DMS153 treated with DMSO at 0.1 percent for 48 hours (cell line): ENCODE data around the gene CNTF.

ENCODE experiments used
- DNase-seq: peaks from one replicate; lab custom pipeline; 2025; ENCODE audit not compliant: unreplicated experiment; lab: John Stamatoyannopoulos, UW

CNTF gene

GRCh38 chr11:58641803-58642581 is 19.5 kb downstream of the CNTF start:
- DNase-seq, result no peak

DNA sequence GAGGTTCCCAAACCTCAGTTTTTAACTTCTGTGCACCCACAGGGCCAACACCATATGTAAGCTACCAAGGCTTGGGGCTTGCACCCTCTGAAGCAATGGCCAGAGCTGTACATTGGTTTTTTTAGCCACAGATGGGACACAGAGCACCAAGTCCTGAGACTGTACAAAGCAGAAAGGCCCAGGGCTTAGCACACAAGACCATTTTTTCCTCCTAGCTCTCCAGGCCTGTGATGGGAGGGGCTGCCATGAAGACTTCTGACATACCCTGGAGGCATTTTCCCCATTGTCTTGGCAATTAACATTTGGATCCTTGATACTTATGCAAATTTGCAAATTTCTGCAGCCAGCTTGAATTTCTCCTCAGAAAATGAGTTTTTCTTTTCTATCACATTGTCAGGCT is 23.4 kb downstream of the CNTF start:
- DNase-seq, result no peak

DNA sequence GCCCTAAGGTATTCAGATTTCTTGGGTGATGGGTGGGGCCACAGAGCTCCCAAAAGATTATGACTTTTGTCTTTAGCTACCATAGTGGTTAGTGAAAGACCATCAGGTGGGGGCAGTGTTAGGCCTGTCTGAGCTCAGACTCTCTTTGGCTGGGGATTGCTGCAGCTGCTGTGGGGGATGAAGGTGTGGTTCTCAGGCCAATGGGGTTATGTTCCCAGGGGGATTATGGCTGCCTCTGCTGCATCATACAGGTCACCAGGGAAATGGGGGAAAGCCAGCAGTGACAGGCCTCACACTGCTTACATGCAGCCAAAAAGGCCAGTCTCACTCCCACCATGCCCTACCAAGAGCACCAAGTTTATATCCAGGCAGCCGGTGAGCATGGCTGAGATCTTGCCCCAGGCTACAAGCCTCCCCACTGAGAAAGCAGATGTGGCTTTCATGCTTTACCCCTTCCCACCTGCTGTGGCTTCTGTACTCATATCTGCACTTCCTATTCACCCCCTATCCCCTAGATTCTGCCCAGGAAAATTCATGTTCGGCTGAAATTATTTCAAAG is 24.8 kb downstream of the CNTF start:
- no peak for DNase-seq

DNA sequence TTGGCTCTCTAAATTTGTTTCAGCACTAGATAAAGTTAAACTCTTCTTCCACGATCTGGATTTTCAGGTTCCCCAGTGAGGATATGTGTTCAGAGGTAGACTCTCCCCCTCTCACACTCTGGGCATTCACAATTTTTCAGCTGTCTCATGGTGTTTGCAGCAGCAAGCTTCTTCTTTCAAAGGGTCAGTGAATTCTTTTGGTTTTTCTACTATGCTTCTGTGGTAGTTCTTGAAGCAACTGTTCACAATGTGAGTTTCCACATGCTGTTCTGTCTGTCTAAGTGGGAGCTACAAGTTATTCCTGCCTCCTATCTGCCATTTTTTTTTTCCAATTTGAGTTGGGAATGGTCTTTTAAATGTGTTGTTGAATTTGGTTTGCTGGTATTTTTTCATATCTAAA is 25.4 kb downstream of the CNTF start:
- no peak for DNase-seq

DNA sequence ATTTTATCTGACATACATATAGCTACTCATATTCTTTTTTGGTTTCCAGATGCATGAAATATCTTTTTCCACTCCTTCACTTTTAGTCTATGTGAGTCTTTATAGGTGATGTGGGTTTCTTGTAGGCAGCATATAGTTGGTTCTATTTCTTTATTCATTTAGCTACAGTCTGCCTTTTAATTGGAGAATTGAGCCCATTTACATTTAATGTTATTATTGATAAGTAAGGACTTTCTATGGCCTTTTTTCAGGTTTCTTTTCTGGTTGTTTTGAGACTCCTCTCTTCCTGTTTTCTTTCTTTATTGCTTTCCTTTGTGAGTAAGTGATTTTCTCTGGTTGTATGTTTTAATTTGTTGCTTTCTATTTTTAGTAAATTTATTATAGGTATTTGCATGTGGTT is 27.2 kb downstream of the CNTF start:
- no peak for DNase-seq

GRCh38 chr11:58650496-58650895 is 28.0 kb downstream of the CNTF start:
- DNase-seq, result no peak

DNA sequence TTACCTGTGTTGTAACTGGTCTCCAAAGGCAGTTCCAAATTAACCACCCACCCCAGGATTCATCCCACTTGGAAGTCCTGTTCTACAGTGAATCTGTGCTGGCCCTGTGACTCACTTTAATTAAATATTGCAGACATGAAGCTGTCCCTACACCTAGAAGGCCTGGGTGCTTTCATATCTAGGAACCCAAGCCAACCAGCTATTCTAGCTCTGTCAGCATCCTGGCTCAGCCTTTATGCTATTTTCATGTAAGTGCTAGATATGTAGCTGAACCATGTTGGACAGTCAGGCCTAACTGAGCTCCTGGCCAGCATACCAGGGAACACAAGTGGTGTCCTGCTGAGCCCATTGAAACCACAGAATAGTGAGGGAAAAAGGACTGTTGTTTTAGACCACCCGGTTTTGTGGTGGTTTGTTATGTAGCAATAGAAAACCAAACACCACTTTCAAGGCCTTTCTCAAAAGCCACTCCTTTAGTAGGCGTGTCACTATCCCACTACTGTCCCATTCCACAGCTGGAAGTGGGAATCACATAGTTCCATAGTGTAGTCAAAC is 30.3 kb downstream of the CNTF start:
- DNase-seq, result no peak

GRCh38 chr11:58654079-58654907 is 31.8 kb downstream of the CNTF start:
- peak; percentile 58 for DNase-seq

GRCh38 chr11:58654908-58655296 is 32.4 kb downstream of the CNTF start:
- no peak for DNase-seq

GRCh38 chr11:58656348-58656747 is 33.9 kb downstream of the CNTF start:
- no peak for DNase-seq

GRCh38 chr11:58658623-58659022 is 36.2 kb downstream of the CNTF start:
- DNase-seq, result no peak

- no peak for DNase-seq
These were observed 36.9 kb downstream of the CNTF start for GRCh38 chr11:58659404-58659803.

GRCh38 chr11:58659910-58660570 is 37.6 kb downstream of the CNTF start:
- DNase-seq, result no peak

GRCh38 chr11:58671983-58672633 is 49.6 kb downstream of the CNTF start:
- DNase-seq, result no peak

DNA sequence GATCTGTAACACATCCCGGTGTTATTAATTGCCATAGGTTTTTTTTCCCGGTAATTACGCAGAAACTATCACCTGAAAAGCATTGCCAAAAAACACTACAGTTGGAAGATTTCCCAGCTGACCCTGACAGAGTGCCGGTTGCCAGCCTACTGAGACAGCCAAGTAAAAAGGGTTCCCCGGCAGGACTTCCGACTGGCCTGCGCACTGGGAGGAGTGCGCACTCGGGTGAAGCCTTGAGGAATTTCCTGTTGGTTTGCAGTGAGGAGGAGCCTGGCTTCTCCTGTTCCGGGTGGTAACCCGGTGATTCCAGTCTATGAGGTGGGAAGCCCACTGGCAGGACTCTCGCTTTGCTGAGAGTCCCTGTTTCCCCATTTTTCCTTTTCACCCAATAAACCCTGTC is 52.1 kb downstream of the CNTF start:
- DNase-seq, result no peak
